ENCODE measurements around the gene APOBEC4. TPM values are rescaled to one million over a fixed set of nuclear protein-coding genes. Genes with fewer than 3 reads are reported as not detected.

APOBEC4 gene
- total RNA-seq, 6 experiments from 2014 or later: not detected

GRCh38 chr1:183678819-183679218, 25.7 kb upstream of the APOBEC4 start:
- peaks cover 34% of the 10 kb centered on the region for H3K4me1 Mint-ChIP-seq (ENCODE audit: low read depth)
- DNase-seq: no peak
- TF ChIP-seq CTCF (IDR thresholded peaks at IDR 0.05): no peak
- H3K4me3 Mint-ChIP-seq: no peak overlapping the region
- no peak overlapping the region for H3K27ac Mint-ChIP-seq
- no peaks in the 10 kb centered on the region; the same call in 1 of the 2 replicates for H3K27me3 Mint-ChIP-seq (ENCODE audit: insufficient read depth)
- peaks cover 8% of the 10 kb centered on the region for H3K36me3 Mint-ChIP-seq (ENCODE audit: low read depth)
- H3K9me3 Mint-ChIP-seq: no peaks in the 10 kb centered on the region

- Mint-ChIP-seq H3K4me1 (ENCODE audit: low read depth) (peaks cover 38% of the 10 kb centered on the region), H3K4me3 (no peak overlapping the region), H3K27ac (peak overlapping the region; percentile 34; the same call in 1 of the 2 replicates), H3K9me3 (no peaks in the 10 kb centered on the region), H3K27me3 (ENCODE audit: insufficient read depth) (no peaks in the 10 kb centered on the region; the same call in 1 of the 2 replicates), H3K36me3 (ENCODE audit: low read depth) (peaks cover 8% of the 10 kb centered on the region)
- TF ChIP-seq CTCF (IDR thresholded peaks at IDR 0.05): no peak
- peak; percentile 68 for DNase-seq
Measured at GRCh38 chr1:183676586-183677189, 23.6 kb upstream of the APOBEC4 start.

DNA sequence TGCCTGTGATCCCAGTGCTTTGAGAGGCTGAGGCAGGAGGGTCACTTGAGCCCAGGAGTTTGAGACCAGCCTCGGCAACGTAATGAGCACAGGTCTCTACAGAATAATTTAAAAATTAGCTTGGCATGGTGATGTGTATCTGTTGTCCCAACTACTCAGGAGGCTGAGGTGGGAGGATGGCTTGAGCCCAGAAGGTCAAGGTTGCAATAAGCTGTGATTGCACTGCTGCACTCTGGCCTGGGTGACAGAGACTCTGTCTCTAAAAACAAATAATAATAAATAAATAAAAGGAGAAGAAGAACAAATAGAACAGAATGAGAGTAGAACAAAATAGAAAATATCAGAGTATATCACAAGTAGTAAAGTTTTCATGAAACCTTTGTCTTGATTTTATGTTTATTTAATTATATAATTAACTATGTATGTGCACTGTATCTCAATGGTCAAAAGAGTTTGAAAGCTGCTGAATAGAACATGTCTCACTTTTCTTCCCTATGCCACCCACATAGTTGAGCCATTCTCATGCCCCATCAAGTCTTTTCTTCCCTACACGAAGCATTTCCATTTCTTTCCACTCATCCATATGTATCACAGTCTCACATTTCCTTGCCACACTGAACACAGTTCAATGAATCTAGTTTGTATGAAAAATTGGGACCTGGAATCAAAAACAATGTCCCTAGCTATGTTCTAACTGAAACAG, 22.9 kb upstream of the APOBEC4 start:
- Mint-ChIP-seq H3K9me3 (no peaks in the 10 kb centered on the region), H3K27ac (peak overlapping the region; percentile 34; the same call in 1 of the 2 replicates), H3K4me3 (no peak overlapping the region), H3K36me3 (ENCODE audit: low read depth) (peaks cover 10% of the 10 kb centered on the region), H3K27me3 (ENCODE audit: insufficient read depth) (no peaks in the 10 kb centered on the region; the same call in 1 of the 2 replicates), H3K4me1 (ENCODE audit: low read depth) (peaks cover 38% of the 10 kb centered on the region)
- TF ChIP-seq CTCF (IDR thresholded peaks at IDR 0.05): no peak
- no peak for DNase-seq

- H3K27me3 Mint-ChIP-seq (ENCODE audit: insufficient read depth): no peaks in the 10 kb centered on the region; the same call in 1 of the 2 replicates
- H3K4me3 Mint-ChIP-seq: no peak overlapping the region
- peaks cover 38% of the 10 kb centered on the region for H3K4me1 Mint-ChIP-seq (ENCODE audit: low read depth)
- no peak for DNase-seq
- H3K36me3 Mint-ChIP-seq (ENCODE audit: low read depth): peaks cover 15% of the 10 kb centered on the region
- no peak overlapping the region for H3K27ac Mint-ChIP-seq
- peaks cover 4% of the 10 kb centered on the region; the same call in 1 of the 2 replicates for H3K9me3 Mint-ChIP-seq
- TF ChIP-seq CTCF (IDR thresholded peaks at IDR 0.05): no peak
Measured at GRCh38 chr1:183675381-183675780, 22.3 kb upstream of the APOBEC4 start.

DNA sequence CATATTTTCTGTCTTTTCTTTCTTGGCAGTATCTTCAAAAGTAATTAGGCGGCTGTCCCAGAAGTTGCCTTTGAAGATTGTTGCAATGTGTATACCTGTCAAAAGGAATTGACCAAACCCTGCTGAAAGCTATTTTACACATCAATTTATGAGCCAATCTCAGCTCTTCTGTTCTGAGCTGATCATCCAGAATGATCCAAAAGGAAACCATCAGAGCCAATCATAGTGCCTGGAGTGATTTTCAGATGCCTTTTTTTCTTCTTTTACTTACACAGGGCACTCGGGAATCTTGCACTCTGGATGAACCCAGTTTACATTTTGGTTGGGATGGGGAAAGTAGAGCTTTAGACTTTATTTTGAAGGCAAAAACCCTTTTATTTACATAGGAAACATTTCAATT, 21.8 kb upstream of the APOBEC4 start:
- peaks cover 4% of the 10 kb centered on the region; the same call in 1 of the 2 replicates for H3K9me3 Mint-ChIP-seq
- peaks cover 11% of the 10 kb centered on the region for H3K36me3 Mint-ChIP-seq (ENCODE audit: low read depth)
- no peak for DNase-seq
- no peak overlapping the region for H3K4me3 Mint-ChIP-seq
- no peak for TF ChIP-seq CTCF (IDR thresholded peaks at IDR 0.05)
- H3K27ac Mint-ChIP-seq: no peak overlapping the region
- H3K4me1 Mint-ChIP-seq (ENCODE audit: low read depth): peaks cover 38% of the 10 kb centered on the region
- H3K27me3 Mint-ChIP-seq (ENCODE audit: insufficient read depth): no peaks in the 10 kb centered on the region; the same call in 1 of the 2 replicates

Data from HFFc6 (cell line).